Measurements from ENCODE around the gene YJU2.

DNA sequence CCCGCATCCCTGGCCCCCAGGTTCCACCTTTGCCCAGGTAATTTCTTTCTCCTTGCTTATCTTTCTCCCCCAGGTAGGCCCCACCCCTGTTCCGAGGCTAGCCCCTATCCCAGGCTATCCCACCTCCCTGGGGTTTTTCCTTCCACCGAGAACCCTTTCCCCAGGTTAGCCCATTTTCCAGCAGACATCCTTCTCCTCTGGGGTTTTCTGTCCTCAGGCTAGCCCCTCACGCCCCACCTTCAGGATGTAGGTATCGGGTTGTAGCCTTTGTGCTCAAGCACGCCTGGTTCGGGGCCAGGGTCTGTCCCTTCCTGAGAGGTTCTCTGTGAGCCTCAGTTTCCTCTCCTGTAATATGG is 58.4 kb downstream of the YJU2 start:
- TF ChIP-seq, protein P1, sequence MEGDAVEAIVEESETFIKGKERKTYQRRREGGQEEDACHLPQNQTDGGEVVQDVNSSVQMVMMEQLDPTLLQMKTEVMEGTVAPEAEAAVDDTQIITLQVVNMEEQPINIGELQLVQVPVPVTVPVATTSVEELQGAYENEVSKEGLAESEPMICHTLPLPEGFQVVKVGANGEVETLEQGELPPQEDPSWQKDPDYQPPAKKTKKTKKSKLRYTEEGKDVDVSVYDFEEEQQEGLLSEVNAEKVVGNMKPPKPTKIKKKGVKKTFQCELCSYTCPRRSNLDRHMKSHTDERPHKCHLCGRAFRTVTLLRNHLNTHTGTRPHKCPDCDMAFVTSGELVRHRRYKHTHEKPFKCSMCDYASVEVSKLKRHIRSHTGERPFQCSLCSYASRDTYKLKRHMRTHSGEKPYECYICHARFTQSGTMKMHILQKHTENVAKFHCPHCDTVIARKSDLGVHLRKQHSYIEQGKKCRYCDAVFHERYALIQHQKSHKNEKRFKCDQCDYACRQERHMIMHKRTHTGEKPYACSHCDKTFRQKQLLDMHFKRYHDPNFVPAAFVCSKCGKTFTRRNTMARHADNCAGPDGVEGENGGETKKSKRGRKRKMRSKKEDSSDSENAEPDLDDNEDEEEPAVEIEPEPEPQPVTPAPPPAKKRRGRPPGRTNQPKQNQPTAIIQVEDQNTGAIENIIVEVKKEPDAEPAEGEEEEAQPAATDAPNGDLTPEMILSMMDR (IDR thresholded peaks at IDR 0.05 in 2 of 3, conservative IDR thresholded peaks at IDR 0.05 in 1 of 3; ENCODE audit: borderline replicate concordance in 1 of 3, insufficient read depth in 1 of 3, low read depth in 2 of 3, low read length in 2 of 3), result no peak
- TF ChIP-seq, protein P2, sequence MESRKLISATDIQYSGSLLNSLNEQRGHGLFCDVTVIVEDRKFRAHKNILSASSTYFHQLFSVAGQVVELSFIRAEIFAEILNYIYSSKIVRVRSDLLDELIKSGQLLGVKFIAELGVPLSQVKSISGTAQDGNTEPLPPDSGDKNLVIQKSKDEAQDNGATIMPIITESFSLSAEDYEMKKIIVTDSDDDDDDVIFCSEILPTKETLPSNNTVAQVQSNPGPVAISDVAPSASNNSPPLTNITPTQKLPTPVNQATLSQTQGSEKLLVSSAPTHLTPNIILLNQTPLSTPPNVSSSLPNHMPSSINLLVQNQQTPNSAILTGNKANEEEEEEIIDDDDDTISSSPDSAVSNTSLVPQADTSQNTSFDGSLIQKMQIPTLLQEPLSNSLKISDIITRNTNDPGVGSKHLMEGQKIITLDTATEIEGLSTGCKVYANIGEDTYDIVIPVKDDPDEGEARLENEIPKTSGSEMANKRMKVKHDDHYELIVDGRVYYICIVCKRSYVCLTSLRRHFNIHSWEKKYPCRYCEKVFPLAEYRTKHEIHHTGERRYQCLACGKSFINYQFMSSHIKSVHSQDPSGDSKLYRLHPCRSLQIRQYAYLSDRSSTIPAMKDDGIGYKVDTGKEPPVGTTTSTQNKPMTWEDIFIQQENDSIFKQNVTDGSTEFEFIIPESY (IDR thresholded peaks at IDR 0.05; ENCODE audit: extremely low read depth, insufficient replicate concordance, low read length), result no peak
- TF ChIP-seq POLR2AphosphoS5 (IDR thresholded peaks at IDR 0.05; ENCODE audit: low read depth, low read length) (no peak), CEBPB (IDR thresholded peaks at IDR 0.05; ENCODE audit: low read depth) (no peak), POLR2A (IDR thresholded peaks at IDR 0.05; ENCODE audit: borderline replicate concordance, extremely low read depth, insufficient read depth, insufficient read length) (no peak), REST (IDR thresholded peaks at IDR 0.05; ENCODE audit: low read depth) (no peak), EZH2phosphoT487 (IDR thresholded peaks at IDR 0.05; ENCODE audit: borderline replicate concordance) (no peak), EZH2 (IDR thresholded peaks at IDR 0.05) (no peak), JUND (IDR thresholded peaks at IDR 0.05) (no peak), RAD21 (IDR thresholded peaks at IDR 0.05; ENCODE audit: low read depth) (no peak)
- TF ChIP-seq, protein P3, sequence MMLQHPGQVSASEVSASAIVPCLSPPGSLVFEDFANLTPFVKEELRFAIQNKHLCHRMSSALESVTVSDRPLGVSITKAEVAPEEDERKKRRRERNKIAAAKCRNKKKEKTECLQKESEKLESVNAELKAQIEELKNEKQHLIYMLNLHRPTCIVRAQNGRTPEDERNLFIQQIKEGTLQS (IDR thresholded peaks at IDR 0.05), result no peak
